Measurements from ENCODE around the gene KIAA0513.

Gene KIAA0513, protein sequence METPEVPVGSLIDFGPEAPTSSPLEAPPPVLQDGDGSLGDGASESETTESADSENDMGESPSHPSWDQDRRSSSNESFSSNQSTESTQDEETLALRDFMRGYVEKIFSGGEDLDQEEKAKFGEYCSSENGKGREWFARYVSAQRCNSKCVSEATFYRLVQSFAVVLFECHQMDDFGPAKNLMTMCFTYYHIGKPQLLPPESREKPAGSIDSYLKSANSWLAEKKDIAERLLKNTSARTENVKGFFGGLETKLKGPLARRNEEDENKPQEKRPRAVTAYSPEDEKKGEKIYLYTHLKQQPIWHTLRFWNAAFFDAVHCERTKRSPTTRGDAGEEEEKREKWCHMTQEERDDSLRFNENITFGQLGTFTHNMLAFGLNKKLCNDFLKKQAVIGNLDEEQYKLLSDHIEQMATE

DNA sequence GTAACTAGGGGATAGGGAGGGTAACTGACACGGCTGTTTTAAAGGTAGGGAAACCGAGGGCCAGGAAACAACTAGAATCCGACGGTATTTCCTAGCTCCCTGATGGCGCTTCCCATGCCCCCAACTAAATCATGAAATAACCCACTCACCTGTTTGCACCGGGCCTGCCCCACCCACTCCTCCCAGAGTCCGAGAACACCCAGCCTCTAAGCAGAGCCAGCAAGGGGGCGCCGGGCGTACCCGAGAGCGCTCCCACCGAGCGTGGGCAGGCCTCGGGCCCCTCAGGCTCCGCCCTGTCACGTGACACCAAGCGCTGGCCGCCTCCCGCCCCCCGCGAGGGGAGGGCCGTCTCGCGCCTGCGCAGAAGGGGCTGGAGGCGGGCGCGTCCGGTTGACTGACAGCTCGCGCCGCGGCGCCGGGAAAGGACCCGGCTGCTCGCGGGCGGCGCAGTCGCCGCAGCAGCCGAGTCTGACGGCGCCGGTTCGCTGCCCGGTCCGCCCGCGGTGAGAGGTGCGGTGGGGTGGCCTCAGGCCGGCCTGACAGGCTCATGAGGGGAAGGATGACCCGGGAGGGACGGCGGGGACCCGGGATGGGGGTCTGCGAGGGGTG is at the start of gene KIAA0513:
Gene KIAA0513 (plus strand): TSS at position 447 of the 609 bp plus-strand sequence. CDS start 39,277 bp downstream, outside the sequence.
- peak; percentile 95 for DNase-seq

DNA sequence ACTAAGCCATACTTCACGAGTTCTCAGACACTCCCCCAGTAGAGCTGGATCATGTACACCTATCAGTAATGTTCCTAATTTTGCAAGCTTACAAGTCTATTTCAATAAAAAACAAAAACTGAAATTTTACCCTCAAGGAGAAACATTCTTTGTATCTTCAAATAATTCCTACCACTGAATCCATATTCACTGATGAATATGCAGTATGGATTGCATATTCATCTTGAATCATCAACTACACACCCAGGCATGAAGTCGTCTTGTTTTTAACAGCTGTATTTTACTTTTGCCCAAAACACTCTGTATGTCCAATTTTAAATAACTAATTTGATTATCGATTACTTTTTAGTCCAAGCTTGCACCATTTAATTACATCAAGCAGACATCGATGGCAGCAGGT is 48.1 kb upstream of the KIAA0513 start:
- DNase-seq = no peak

DNA sequence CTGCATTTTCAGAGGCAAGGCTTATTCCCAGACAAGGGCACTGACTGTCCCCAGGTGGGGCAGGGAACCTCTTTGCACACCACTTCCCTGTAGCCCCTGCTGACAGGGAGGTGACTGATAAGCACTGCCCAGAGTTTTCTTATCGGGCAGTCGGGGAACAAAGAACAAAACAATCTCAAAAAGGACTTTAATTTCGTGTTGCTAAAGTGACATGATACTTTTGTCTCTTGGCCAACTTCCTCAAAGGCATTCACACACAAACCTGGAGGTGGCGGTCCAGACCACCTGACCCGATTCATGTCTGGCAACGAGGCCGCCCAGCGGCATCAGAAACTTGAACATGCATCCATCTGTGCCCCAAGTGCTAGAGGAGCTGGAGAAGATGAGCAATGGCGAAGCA is 45.2 kb upstream of the KIAA0513 start:
- no peak for DNase-seq

DNA sequence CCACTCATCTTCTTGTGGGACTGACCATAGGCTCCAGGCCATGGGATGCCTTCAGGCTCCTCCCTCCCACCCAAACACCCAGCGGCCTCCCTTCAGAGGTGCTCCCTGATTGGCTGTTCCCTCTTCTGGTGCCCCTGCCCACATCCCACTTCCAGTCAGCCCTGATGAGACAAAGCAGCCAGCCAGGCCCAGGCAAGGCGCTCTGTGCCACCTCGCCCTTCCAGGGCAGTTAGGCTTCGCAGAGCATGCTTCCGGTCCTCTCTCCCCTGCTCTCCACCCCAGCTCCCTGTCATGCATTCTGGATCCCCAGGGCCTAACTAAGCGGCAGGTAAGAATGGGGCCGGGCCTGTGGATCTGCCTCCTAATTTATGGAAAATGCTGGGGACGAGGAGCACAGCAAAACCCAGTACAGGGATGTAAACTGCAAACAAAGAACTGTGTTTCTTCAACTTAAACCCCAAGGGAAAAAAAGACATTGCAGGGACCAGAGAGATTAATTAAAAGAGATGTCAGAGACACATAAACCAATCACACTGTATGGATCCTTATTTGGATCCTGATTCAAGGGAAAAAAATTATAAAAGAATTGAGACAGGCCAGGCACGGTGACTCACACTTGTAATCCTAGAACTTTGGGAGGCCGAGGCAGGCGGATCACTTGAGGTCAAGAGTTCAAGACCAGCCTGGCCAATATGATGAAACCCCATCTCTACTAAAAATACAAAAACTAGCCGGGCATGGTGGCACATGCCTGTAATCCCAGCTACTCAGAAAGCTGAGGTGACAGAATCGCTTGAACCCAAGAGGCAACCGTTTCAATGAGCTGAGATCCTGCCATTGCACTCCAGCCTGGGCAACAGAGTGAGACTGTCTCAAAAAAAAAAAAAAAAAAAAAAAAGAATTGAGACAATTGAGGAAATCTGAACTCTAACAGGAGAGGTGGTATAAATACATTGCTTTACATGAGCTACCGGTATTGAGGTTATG is 42.2 kb upstream of the KIAA0513 start:
- DNase-seq = no peak

DNA sequence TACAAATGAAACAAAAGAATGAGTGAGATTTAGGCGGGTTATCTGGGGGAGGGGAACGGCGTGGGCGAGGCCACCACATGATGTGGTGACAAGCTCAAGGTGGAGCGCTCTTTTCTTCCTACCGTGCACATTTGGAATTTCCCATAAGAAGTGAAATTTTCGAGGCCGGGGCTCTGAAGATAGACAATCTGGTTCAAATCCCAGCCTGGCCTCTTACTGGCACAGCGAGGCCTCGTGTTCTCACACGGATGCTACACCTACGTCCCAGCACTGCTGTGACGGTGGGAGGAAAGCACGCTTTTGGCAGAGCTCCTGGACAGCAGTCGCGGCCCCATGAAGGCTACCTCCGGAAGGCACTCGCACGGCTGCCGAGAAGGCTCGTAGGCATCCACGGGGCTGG is 41.5 kb upstream of the KIAA0513 start:
- DNase-seq = no peak

DNA sequence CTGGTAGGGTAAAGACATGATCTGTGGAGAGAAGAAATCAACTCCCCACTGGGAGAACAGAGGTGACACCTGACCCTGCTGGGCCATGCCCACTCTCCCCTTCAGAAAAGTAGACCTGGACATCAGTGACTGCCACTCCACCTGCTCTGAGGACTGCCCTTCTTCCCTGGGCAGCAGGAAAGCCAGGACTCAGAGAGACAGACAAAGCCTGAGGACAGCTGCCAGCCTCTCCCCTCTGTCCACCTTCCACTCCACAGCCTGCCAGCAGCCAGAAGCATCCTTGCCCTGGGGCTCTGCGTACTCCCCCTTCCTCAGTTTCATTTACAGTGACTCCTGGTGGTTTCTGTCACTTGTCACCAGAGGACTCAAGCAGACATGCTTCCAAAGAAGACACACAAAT is 40.7 kb upstream of the KIAA0513 start:
- DNase-seq = no peak

DNA sequence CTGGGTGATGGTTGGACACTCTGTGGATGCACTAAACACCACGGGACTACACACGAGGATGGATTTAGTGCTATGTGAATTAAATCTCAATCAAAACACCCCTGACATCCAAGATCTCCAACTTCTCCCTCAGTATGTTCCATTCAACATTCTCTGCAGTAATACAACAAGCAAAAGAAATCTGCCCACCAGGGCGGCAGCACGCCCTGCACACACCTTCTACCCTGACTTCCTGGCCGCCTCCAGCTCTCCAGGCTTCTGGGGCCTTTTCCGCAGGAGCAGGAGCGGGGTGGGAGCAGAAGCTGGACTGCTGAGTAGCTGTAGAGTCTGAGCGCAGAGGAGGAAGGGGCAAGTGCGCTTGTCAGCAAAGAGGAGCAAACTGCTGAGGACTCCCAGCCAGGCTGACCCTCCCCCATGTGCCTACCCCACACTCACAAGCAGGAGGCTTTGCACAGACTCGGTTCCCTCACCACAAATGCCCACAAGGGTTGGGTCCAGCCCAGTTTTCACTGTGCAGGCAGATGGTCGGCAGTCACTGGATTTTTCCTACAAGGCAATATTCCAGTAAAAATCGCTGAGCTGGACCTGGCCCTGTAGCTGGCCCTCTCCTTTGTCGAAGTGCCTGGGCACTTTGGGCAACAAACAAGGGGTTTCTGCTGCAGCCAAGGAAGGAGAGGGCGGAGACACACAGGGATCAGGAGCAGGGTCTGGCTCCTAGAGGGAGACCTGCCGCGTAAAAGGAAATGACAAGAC is 39.1 kb upstream of the KIAA0513 start:
- no peak for DNase-seq

DNA sequence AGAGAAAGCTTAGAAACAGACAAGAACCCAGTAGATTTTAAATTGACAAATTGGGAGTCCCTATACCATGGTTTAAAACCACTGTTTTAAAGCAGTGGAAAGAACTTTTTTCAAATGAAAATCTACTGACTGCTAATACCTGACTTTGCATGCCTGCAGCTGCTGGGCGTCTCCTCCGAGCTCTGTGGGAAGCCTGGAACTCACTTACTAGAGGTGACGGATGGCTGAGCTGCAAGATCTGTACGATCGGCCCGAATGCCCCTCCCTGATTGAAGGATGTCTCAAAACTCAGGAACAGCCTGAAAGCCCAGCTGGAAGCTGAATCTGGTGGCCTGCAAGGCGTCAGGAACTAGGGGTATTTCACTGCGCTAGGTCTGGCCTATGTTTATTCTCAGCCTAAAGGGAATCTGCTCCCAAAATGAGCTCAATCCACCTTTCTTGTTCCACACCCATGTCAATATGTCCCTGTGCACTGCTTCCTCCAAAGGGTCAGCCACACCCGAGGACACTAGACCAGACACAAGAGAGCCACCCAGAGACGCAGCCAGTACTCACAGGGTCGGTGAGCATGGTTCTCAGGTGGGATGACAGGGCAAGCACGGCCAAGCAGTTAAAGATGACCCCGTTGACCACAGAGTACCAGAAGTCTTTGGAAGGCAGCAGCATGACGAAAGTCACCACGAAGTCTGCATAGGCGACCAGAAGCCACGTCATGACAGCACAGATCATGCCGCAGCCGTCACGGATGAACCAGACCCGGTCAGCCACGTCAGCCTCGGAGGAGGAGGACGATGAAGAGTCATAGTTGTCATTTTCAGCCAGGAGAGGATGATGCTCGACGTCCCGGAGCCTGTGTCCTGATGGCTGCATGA is 37.6 kb upstream of the KIAA0513 start:
- DNase-seq = no peak

DNA sequence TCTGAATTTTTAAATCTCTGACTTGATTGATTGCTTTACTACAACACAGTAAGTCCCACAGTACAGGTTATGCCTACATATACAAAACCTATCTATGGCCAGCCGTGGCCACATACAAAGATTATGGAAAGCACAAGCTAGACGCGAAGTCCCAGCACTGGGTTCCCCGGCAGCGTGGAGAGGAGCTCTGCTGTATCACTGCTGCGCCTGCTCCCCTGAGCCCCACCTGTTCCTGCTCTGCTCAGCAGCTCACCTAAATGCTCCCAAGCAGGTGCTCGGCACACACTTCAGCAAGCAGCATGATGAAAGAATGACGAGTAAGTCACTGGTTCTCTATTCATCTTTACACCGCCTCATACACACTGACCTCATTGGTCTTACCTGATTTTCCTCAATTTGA is 36.8 kb upstream of the KIAA0513 start:
- DNase-seq = no peak

DNA sequence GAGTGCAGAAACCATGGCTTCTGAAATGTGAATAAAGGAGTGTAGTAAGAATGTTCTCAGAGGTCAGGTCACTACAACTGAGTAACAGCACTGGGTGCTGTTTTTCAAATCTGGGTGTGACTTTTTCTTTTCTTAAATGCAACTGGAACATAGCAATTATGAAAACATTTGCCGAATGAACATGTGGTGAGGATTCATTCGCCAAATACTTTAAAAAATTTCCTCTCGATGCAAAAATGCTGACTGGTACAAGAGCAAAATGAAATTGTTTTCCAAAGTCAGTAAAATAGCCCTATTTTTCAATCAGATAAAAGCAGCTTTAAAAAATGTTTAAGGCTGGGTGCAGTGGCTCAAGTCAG is 34.9 kb upstream of the KIAA0513 start:
- DNase-seq = no peak

DNA sequence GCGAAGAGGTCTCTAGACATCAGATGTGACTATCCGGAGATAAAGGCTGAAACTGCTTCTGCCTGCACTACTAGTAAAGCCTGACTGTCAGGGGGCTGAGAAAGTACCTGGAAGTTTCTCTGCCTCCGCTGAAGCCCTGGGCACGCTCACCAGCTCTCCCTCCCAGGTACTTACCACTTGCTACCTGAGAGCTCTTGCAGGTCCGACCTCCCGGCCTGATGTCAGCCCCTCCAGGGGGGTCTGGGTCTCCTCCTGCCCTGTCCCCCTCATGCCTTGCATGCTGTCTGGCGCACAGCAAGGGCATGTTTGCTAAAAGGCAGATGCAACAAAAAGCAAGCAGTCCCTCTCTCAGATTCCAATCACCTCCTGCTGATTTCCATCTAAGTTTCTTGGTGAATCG is 33.7 kb upstream of the KIAA0513 start:
- no peak for DNase-seq

DNA sequence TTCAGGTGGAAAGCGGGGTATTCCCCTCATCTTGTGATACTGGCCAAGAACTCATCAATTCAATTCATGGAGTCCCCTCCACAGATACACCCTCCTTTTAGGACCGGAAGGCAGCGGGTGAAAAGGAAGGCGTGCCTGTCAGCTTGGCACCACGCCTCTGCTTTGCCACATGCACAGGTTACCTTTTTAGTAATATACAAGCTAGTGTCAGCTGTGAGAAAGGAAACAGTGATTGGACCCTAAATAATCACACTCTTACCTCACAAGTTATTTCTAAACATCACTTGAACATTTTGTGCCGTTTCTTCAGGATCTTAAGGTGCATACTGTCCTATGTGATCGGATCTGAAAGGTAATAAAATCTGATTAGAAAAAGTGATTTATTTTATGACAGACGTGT is 31.9 kb upstream of the KIAA0513 start:
- peak; percentile 46 for DNase-seq

DNA sequence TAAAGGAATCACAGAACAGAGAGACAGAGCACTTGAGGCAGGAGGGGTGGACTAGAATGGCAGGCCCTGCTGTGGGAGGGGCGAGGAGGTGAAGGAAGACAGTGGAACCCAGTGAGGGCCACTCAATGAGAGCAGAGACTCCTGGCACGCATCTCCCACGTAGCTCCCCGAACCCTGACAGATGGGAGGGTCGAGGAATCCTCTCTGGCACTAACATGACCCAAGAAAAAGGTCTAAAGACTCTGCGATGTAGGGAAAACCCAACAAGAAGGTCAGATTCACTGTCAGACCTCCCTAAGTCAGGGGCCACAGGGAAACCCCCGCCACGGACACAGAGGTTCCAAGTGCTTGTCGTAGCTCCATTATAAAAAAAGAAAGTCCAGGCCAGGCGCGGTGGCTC is 31.2 kb upstream of the KIAA0513 start:
- DNase-seq = no peak

DNA sequence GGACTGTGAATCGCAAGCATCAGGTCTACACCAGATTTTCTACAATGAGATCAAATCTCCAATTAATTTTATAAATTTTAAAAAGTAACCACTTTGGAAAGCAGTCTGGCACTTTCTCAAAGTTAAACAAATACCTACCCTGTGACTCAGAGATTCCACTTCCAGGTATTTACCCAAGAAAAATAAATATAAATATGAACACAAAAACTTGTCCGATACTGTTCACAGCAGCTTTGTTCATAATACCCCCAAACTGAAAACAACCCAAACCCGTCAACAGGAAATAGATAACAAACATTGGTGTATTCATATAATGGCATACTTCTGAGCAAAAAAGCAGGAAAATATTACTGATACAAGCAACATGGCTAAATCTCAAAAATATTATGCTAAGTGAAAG is 28.4 kb upstream of the KIAA0513 start:
- no peak for DNase-seq

DNA sequence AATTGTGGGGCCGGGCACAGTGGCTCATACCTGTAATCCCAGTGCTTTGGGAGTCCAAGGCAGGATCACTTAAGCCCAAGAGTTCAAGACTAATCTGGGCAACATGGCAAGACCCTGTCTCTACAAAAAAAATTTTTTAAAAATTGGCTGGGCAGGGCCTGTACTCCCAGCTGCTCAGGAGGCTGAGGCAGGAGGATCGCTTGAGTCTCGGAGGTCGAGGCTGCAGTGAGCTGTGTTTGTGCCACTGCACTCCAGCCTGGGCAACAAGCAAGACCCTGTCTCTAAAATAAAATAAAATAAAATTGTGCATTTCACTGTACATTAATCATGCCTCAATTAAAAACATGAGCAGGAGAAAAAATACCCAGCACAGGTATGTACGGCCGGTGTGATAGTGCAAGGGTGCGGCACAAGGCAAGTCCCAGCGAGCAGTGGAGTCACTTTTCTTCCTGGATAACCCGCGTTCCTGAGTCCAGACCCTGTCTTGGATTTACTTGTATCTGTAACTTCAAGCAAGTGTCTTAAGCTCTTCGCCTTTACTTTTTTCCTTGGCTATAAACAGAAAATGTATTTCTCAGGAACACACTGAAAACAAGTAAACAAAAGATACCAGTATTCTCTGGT is 27.6 kb upstream of the KIAA0513 start:
- DNase-seq = no peak

DNA sequence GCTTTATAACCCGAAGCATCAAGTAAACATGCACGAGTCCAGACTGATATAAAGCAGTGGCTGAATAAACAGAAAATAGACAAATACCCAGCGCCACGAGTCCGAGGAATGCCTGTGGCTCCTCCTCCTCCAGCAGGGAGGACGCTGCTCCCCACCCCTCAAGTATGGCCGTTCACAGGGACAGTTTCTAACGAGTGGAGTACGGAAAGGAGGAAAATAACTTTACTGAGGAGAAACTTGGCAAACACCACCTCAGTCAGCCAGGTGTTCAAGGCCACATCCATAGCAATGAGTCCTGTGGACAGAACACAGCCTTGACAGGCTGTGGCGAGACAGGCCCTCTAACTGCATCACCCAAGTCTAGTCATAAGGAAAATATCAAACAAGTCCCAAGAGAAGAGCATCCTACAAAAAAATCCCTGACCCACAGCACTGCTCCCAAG is 25.5 kb upstream of the KIAA0513 start:
- DNase-seq = no peak

DNA sequence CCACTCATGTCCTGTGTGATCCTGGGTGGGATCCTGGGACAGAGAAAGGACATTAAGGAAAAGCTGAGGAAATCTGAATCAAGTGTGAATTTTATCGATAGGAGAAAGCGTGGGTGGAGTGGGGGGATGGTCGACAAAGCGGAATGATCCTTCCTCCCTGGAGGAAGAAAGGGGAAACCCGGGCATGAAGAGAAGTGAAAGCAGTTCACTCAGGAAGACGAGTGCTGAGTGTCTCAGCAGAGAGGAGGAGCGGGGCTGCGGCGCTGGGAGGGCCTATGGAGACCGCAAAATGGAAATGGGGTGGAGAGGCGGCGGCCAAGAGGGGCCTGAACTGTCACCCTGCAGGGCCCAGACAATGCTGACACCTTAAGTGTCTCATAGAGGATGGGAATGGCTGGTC is 25.0 kb upstream of the KIAA0513 start:
- no peak for DNase-seq

DNA sequence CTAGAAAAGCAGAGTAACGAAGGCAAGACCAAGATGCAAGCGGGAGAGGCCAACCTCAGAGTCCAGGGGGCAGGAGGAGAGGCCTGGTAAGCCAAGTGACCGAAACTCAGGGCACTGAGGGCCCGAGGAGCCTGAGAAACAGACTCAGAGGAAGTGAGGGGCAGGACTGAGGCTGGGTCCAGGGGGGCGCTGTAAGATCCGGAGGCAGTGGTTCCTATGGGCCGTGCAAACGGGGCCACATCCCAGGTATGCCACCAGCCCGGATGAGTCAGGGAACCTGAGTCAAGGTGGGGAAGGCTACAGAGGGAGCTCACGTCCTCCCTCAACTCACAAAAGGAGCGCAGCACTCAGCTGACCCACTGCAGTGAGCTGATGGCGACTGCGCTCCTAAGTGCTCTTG is 24.5 kb upstream of the KIAA0513 start:
- no peak for DNase-seq

DNA sequence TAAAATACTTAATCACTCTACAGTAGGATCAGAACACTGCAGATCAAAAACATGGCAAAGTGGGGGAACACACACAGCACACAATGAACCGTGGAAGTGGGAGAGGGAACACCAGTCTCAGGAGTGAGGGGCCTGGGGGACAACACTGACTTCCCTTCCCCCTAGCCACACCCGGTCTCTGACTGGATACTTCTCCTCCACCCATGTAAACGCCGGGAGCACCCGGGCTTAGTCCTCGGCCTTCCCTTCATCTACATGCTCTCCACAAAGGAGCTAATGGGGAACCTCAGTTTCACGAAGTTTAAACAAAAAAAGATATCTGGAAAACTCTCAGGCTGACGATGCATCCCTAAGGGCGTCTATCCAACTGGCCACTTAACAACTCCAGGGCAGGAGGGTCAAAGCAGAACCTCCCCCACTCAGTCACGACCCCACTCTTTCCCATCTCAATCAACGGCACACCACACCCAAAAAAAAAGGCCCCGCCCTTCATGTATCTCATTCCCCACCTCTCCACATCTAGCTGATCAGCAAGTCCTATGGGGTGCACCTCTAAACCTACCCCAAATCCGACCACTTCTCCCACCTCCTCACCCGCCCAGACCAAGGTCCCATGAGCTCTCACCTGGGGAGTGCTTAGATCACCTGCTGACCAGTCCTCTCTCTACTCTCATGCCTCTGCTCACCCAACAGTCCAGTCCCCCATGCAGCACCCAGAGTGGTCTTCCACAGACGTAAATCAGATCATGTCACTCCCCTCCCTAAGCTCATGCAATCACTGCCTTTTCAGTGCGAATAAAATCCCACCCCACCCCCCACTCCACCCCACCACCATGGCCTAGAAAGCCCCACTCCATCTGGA is 23.6 kb upstream of the KIAA0513 start:
- no peak for DNase-seq

DNA sequence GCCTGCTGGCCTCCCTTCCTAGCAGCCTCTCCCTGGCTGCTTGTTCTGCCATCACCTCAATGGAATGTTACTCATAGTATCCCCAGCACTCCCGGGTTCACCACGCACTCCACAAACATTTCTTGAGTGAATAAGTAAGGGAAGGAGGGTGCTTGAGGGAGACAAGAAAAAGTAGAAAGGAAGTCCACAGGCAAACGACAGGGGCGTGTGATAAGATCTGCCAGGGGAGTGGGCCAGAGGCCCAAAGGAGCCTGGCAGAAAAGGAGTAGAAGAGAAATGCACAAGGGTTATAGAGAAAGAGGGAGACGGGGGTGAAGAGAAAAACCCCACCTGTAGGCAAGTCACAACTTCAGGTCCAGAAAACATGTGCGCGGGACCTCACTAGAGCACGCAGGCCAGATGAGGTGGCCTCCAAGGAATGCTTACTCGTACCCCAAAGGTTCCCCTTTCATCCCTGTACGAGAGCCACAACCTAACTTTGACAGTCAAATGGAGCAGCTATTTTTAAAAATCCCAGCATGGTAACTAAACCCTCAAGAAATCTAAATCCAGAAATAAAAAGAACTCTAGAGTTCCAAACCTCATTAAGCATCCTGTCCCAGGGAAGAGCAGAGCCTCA is 22.9 kb upstream of the KIAA0513 start:
- no peak for DNase-seq

All from activated CD4-positive, alpha-beta T cell treated with anti-CD3 and anti-CD28 coated beads, Interleukin-2, amount 50 U/mL, for 16 hours (primary cell).